Ovary (tissue), 9 donors: Measurements from ENCODE around the gene SLC22A14. TPM values are rescaled to one million over a fixed set of nuclear protein-coding genes. Genes with fewer than 3 reads are reported as not detected.

Source experiments
- DNase-seq, 5 donors: peaks; one replicate each; pipeline ENCODE4 v3.0.0-alpha.2; 2019 to 2020
- H3K27ac ChIP-seq, 2 donors: fragments of 200-600 bp; one replicate each; pipeline versions ENCODE4 v1.5.1 to v1.8.0; 2019 to 2022
- H3K27me3 ChIP-seq: fragments of 200-600 bp; one replicate; pipeline ENCODE4 v1.8.0; 2022
- H3K36me3 ChIP-seq: fragments of 200-600 bp; sonication (generic); one replicate; pipeline ENCODE4 v1.5.1; 2019
- H3K4me1 ChIP-seq: one replicate; pipeline ENCODE4 v1.8.1; 2013; ENCODE audit warnings: mild to moderate bottlenecking, moderate library complexity; ENCODE audit not compliant: insufficient read depth
- H3K4me3 ChIP-seq: fragments of 200-600 bp; sonication (generic); one replicate; pipeline ENCODE4 v1.5.1; 2017
- H3K9me3 ChIP-seq, 2 donors: fragments of 200-600 bp in 1 of 2; sonication (generic) in 1 of 2; one replicate each; pipeline versions ENCODE4 v1.5.1 to v1.8.1; 2013 to 2019; ENCODE audit warnings: mild to moderate bottlenecking in 1 of 2, moderate library complexity in 1 of 2
- CTCF ChIP-seq, 3 donors: fragments of 450-650 bp in 2 of 3; fragments of 200-600 bp in 1 of 3; IDR thresholded peaks; one replicate each; pipeline versions ENCODE4 v1.5.1 to v1.8.0; 2016 to 2022; ENCODE audit warnings: antibody characterized with exemption in 3 of 3, mild to moderate bottlenecking in 1 of 3
- EP300 ChIP-seq: sonication (generic); formaldehyde crosslinking; IDR thresholded peaks from one replicate; pipeline ENCODE4 v1.6.1; 2017; ENCODE audit warnings: antibody characterized with exemption
- POLR2A ChIP-seq: fragments of 450-650 bp; IDR thresholded peaks from one replicate; pipeline ENCODE4 v1.6.1; 2017; ENCODE audit warnings: antibody characterized with exemption, mild to moderate bottlenecking, moderate library complexity
- WGBS, 3 donors: extraction: QIAGEN DNeasy Blood & Tissue Kit in 1 of 3; methylation state at CpG; one replicate each; pipeline versions ENCODE4 v1.1.5 to v1.1.7; 2013 to 2017; 5-methylcytosine and 5-hydroxymethylcytosine counted together
- intact Hi-C, 4 donors: fragments of 100-400 bp; cut with DNase I; formaldehyde crosslinking; loops; one replicate each; pipeline versions ENCODE4 v1.11.0 to v1.15.1; 2022 to 2023
- polyA plus RNA-seq, 2 donors: library from polyadenylated mRNA; stranded (reverse); fragments of 200-250 nt in 1 of 2; fragments of 350-450 nt in 1 of 2; fragmentation: Illumina TruSeq in 1 of 2; extraction: RNeasy Lipid Tissue Mini Kit (QIAGEN cat#74804) in 1 of 2; gene quantifications; one replicate each; pipeline ENCODE4 v1.2.3, GENCODE V29; 2013 to 2014
- total RNA-seq, 7 donors: library from RNA; depleted of rRNA in 2 of 7; stranded (reverse); fragments of >200 nt in 2 of 7; fragmentation: NEBNext Ultra II Directional in 3 of 7; extraction: Animal tissue kit (Norgen Biotek cat#: 25700) in 3 of 7; gene quantifications; one replicate each; pipeline versions ENCODE4 v1.1.0 to v1.2.4, GENCODE V29; 2016 to 2023
- donor health status: DM: no; HTN: no; CAD: no; lungs with moderate emphysema.
- donor health status: DM: no; HTN: no; CAD: no.
- donor health status: Bipolar disorder and iron deficiency.
- donor health status: DM: yes; HTN: yes; CAD: no.
- donor health status: DM: no; HTN: no; CAD: no.
- donor health status: DM: yes; HTN: yes; CAD: no.

SLC22A14 gene
- total and polyA plus RNA-seq, 9 donors: 0.12 to 0.55 TPM; not detected in 7

GRCh38 chr3:38274864-38275649 is 7.0 kb upstream of the SLC22A14 start:
- H3K27ac ChIP-seq: no peak overlapping the region
- no peaks in the 10 kb centered on the region for H3K4me1 ChIP-seq
- no peaks in the 10 kb centered on the region for H3K36me3 ChIP-seq
- H3K27me3 ChIP-seq: no peaks in the 10 kb centered on the region
- no peak overlapping the region for H3K4me3 ChIP-seq
- WGBS, 3 donors: 89 to 93% (median 90%) methylated on average over 21 of the region's 21 CpGs
- DNase-seq: no peak
- H3K9me3 ChIP-seq: no peaks in the 10 kb centered on the region
- intact Hi-C loops: no loop called here
- TF ChIP-seq CTCF (IDR thresholded peaks at IDR 0.05) (no peak), POLR2A (no peak), EP300 (no peak)

GRCh38 chr3:38275658-38276057 is 6.4 kb upstream of the SLC22A14 start:
- Histone ChIP-seq H3K27me3 (no peaks in the 10 kb centered on the region), H3K36me3 (no peaks in the 10 kb centered on the region), H3K4me3 (no peak overlapping the region), H3K9me3 (no peaks in the 10 kb centered on the region), H3K4me1 (no peaks in the 10 kb centered on the region), H3K27ac (no peak overlapping the region)
- DNase-seq: no peak
- intact Hi-C loops: no loop called here
- TF ChIP-seq CTCF (IDR thresholded peaks at IDR 0.05) (no peak), EP300 (no peak), POLR2A (no peak)
- 92 to 97% (median 93%) methylated on average over 8 of the region's 8 CpGs for WGBS, 3 donors

GRCh38 chr3:38276081-38276916 is 5.8 kb upstream of the SLC22A14 start:
- no peak for TF ChIP-seq EP300
- TF ChIP-seq CTCF (IDR thresholded peaks at IDR 0.05): no peak
- TF ChIP-seq POLR2A: no peak
- Histone ChIP-seq H3K4me3 (no peak overlapping the region), H3K27ac (no peak overlapping the region), H3K4me1 (no peaks in the 10 kb centered on the region), H3K36me3 (no peaks in the 10 kb centered on the region), H3K9me3 (no peaks in the 10 kb centered on the region), H3K27me3 (no peaks in the 10 kb centered on the region)
- 94 to 97% (median 94%) methylated on average over 13 of the region's 13 CpGs for WGBS, 3 donors
- intact Hi-C loops: no loop called here
- DNase-seq: no peak

GRCh38 chr3:38276917-38277630 is 5.0 kb upstream of the SLC22A14 start:
- Histone ChIP-seq H3K27me3 (no peaks in the 10 kb centered on the region), H3K4me1 (no peaks in the 10 kb centered on the region), H3K4me3 (no peak overlapping the region), H3K27ac (no peak overlapping the region), H3K36me3 (no peaks in the 10 kb centered on the region), H3K9me3 (no peaks in the 10 kb centered on the region)
- no peak for DNase-seq
- TF ChIP-seq CTCF (IDR thresholded peaks at IDR 0.05) (no peak), POLR2A (no peak), EP300 (no peak)
- intact Hi-C loops: no loop called here
- WGBS, 3 donors: 93 to 97% (median 94%) methylated on average over 10 to 13 of the region's 13 CpGs
